ENCODE measurements around the gene OIT3.
"Not testable (repeated sequence)": the region's sequence is repeated elsewhere in the genome, so short reads cannot be mapped to it uniquely, and the experiment has no call there.

The OIT3 gene

GRCh38 chr10:72903941-72904446 lies 10.5 kb downstream of the OIT3 start:
- DNase-seq (ENCODE audit: low spot score) = not testable (repeated sequence)

DNA sequence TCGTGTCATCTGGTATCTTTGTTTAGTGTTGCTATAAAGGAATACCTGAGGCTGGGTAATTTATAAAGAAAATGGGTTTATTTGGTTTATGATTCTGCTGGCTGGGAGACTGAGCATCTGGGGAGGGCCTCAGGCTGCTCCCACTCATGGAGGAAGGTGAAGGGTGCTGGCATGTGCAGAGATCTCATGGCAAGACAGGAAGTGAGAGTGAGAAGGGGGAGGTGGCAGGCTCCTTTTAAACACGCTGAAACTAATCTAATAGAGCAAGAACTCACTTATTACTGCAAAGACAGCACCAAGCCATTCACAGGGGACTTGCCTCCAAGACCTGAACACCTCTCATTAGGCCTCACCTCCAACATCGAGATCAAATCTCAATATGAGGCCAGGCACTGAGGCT lies 11.3 kb downstream of the OIT3 start:
- no peak for DNase-seq (ENCODE audit: low spot score)

DNA sequence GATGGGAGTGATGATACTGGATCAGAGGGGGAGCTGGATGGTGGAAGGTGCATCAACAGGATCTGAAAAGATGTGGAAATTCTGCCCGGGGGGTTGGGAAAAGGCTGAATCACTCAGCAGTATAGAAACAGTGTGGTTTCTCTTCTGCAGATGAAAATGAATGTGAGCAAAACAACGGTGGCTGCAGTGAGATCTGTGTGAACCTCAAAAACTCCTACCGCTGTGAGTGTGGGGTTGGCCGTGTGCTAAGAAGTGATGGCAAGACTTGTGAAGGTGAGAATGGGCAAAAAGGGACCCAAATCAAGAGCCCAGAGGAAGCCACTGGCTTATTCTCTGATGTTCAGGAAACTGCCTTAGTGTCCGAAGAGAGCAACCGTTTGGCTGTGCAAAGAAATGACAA lies 12.9 kb downstream of the OIT3 start:
- no peak for DNase-seq (ENCODE audit: low spot score)

- no peak for DNase-seq (ENCODE audit: low spot score)
Observed at GRCh38 chr10:72910705-72911104, 17.2 kb downstream of the OIT3 start.

DNA sequence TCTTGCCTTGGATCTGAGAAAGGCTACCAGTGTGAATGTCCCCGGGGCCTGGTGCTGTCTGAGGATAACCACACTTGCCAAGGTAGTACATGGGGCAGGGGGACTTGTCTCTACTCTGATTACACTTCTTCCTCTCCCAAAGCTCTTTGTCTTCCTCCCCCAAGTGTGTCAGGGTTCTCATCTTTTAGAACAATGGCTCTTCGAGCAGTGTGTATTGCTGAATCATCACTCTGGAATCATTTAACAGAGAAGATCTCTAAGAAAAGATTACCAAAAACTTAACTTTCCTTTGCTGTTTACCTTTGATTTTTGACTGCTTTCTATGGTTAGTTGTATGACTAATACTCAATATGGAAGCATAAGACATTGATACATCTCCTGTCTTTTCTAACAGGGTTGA lies 18.2 kb downstream of the OIT3 start:
- no peak for DNase-seq (ENCODE audit: low spot score)

GRCh38 chr10:72912736-72913135 lies 19.2 kb downstream of the OIT3 start:
- DNase-seq (ENCODE audit: low spot score) = no peak

DNA sequence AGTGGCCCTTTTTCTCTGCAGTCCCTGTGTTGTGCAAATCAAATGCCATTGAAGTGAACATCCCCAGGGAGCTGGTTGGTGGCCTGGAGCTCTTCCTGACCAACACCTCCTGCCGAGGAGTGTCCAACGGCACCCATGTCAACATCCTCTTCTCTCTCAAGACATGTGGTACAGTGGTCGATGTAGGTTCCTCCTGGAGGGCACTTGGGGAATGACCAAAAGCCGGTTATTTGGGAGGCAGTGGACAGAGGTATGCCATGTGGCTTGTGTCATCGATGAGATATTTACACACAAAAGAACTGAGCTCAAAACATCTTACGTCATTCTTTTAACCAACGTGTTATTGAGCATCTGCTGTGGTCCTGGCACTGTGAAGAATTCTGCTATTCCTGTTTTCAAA lies 19.7 kb downstream of the OIT3 start:
- no peak for DNase-seq (ENCODE audit: low spot score)

DNA sequence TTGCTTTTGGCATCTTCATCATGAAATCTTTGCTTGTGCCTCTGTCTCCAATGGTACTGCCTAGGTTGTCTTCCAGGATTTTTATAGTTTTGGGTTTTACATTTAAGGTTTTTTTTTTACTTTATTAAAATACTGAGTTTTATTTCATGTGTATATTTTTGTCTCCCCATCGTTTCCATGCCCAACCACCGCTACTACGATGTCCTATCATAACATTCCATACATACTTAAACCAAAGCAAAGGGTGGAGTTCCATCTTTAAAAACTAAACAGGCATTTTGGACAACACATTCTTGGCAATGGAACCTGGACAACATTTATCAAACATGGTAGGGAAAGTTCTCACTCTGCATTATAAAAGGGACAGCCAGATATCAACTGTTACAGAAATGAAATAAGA lies 23.7 kb downstream of the OIT3 start:
- not testable (repeated sequence) for DNase-seq (ENCODE audit: low spot score)

GRCh38 chr10:72917803-72918332 lies 24.3 kb downstream of the OIT3 start:
- DNase-seq (ENCODE audit: low spot score) = not testable (repeated sequence)

- no peak for DNase-seq (ENCODE audit: low spot score)
Observed at GRCh38 chr10:72918352-72918751, 24.8 kb downstream of the OIT3 start.

DNA sequence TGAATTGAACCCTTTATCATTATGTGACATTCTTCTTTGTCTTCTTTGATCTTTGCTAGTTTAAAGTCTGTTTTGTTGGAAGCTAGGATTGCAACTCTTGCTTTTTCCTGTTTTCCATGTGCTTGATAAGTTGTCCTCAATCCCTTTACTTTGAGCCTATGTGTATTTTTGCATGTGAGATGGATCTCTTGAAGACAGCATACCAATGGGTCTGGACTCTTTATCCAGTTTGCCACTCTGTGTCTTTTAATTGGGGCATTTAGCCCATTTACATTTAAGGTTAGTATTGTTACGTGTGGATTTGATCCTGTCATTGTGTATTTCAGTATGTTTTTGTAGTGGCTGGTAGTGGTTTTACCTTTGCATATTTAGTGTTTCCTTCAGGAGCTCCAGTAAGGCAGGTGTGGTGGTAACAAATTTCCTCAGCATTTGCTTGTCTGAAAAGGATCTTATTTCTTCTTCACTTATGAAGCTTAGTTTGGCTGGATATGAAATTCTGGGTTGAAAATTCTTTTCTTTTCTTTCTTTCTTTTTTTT lies 27.7 kb downstream of the OIT3 start:
- not testable (repeated sequence) for DNase-seq (ENCODE audit: low spot score)

DNA sequence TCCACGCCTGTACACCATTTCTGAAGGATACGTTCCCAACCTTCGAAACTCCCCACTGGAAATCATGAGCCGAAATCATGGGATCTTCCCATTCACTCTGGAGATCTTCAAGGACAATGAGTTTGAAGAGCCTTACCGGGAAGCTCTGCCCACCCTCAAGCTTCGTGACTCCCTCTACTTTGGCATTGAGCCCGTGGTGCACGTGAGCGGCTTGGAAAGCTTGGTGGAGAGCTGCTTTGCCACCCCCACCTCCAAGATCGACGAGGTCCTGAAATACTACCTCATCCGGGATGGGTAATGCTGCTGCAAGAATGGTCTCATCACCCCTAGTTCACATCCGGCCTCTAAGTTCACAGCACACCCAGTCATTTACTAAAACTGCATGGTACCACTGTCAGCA lies 30.8 kb downstream of the OIT3 start:
- DNase-seq (ENCODE audit: low spot score) = no peak

DNA sequence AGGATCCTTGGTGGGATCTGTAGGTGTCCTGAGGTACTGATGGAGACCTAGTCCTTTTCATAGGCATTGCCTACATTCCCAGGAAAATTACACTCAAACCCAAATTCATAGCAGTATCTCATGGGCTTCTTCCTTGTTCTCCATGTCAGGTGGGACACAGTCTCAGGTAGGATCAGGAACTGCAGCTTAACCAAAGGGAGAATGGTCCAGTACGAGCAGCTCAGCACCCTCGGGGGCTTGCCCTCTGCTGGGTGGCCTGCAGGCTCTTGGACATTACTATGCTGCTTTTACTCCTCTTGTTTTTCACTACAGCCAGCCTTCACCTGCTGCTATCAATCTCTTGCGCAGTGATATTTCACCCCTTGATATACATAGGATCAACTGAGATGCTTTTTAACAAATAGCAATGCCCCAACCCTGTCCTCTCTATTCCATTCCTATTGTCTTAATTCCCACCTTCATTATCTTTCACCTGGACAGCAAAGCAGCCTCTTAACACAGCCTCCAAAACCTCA lies 32.5 kb downstream of the OIT3 start:
- no peak for DNase-seq (ENCODE audit: low spot score)

- DNase-seq (ENCODE audit: low spot score) = no peak
Observed at GRCh38 chr10:72927485-72927884, 33.9 kb downstream of the OIT3 start.

- no peak for DNase-seq (ENCODE audit: low spot score)
Observed at GRCh38 chr10:72928798-72929197, 35.3 kb downstream of the OIT3 start.

GRCh38 chr10:72930276-72930675 lies 36.7 kb downstream of the OIT3 start:
- no peak for DNase-seq (ENCODE audit: low spot score)

DNA sequence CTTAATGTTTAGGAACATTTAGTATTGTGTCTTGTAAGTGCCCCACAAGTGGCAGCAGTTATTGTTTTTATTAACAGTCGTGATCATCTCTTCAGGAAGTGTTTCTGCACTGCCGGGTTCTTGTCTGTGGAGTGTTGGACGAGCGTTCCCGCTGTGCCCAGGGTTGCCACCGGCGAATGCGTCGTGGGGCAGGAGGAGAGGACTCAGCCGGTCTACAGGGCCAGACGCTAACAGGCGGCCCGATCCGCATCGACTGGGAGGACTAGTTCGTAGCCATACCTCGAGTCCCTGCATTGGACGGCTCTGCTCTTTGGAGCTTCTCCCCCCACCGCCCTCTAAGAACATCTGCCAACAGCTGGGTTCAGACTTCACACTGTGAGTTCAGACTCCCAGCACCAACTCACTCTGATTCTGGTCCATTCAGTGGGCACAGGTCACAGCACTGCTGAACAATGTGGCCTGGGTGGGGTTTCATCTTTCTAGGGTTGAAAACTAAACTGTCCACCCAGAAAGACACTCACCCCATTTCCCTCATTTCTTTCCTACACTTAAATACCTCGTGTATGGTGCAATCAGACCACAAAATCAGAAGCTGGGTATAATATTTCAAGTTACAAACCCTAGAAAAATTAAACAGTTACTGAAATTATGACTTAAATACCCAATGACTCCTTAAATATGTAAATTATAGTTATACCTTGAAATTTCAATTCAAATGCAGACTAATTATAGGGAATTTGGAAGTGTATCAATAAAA lies 38.9 kb downstream of the OIT3 start:
- no peak for DNase-seq (ENCODE audit: low spot score)

DNA sequence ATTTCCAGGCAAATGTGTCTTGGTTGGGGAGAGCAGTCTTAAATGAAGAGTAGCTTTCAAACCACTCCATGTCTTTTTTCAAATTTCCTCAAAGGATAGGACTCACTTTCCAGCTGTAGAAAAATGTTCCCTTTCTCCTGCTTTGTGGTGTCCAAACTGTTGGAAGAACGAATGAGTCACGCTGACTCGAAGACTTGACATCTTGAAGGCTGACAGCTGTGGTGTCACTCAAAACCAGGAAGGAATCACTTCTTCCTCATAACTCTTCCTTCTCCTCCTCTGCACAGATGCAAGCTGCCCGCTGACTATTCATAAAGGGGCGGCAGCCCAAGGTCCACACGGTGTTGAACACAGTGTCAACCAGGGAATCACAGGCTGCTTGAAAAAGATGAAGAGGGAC lies 41.8 kb downstream of the OIT3 start:
- no peak for DNase-seq (ENCODE audit: low spot score)

GRCh38 chr10:72943498-72944234 lies 50.1 kb downstream of the OIT3 start:
- no peak for DNase-seq (ENCODE audit: low spot score)

DNA sequence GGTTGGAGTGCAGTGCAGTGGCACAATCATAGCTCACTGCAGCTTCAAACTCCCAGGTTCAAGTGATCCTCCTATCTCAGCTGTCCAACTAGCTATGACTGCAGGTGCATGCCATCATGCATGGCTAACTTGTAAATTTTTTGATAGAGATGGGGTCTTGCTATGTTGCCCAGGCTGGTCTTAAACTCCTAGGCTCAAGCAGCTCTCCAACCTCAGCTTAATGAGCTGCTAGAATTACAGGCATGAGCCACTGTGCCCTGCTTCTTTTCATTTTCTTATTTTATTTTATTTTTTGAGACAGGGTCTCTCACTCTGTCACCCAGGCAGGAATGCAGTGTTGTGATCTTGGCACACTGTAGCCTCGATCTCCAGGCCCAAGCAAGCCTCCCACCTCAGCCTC lies 53.4 kb downstream of the OIT3 start:
- DNase-seq (ENCODE audit: low spot score) = no peak

GRCh38 chr10:72948762-72949161 lies 55.2 kb downstream of the OIT3 start:
- DNase-seq (ENCODE audit: low spot score) = no peak

- no peak for DNase-seq (ENCODE audit: low spot score)
Observed at GRCh38 chr10:72951760-72952159, 58.2 kb downstream of the OIT3 start.

DNA sequence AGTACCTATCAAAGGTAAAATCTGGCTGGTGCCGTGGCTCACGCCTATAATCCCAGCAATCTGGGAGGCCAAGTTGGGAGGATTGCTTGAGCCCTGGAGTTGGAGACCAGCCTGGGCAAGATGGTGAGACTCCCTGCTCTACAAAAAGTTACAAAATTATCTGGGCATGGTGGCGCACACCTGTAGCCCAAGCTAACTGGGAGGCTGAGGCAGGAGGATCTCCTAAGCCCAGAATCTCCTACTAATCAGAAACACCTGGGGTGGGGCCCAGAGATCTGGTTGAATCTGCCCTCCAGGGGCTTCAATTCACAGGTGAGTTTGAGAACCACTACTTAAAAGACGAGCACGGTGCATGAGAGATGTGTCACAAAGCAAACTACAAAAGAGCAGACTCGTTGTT lies 58.6 kb downstream of the OIT3 start:
- no peak for DNase-seq (ENCODE audit: low spot score)
